ENCODE data around the gene FAM174B.

FAM174B gene

GRCh38 chr15:92627014-92627413, 28.6 kb downstream of the FAM174B start:
- Histone ChIP-seq H3K9me3 (ENCODE audit: insufficient read depth, low read length, severe bottlenecking) (no peaks in the 10 kb centered on the region), H3K36me3 (ENCODE audit: insufficient read depth, low read length) (no peaks in the 10 kb centered on the region), H3K9ac (ENCODE audit: low read depth, low read length) (no peak overlapping the region), H3K27me3 (ENCODE audit: insufficient read depth, low read length, poor library complexity) (no peaks in the 10 kb centered on the region), H3K27ac (ENCODE audit: low read length) (no peak overlapping the region), H4K20me1 (ENCODE audit: insufficient read depth, low read length) (no peaks in the 10 kb centered on the region), H2AFZ (ENCODE audit: low read depth, low read length) (no peak overlapping the region), H3K79me2 (ENCODE audit: insufficient read depth, low read length) (no peaks in the 10 kb centered on the region), H3K4me2 (ENCODE audit: insufficient read depth, low read length) (no peak overlapping the region), H3K4me3 (ENCODE audit: low read depth in 1 of 2, low read length in 2 of 2) (no peak overlapping the region), H3K4me1 (ENCODE audit: insufficient read depth, low read length) (no peaks in the 10 kb centered on the region)
- TF ChIP-seq CTCF (IDR thresholded peaks at IDR 0.05; ENCODE audit: borderline replicate concordance, extremely low read depth, low read length, poor library complexity, severe bottlenecking) (no peak), EZH2 (IDR thresholded peaks at IDR 0.05; ENCODE audit: borderline replicate concordance, low read depth, low read length, severe bottlenecking) (no peak)
- ATAC-seq (ENCODE audit: insufficient read depth, low read depth) (no peak), DNase-seq (no peak)

- Histone ChIP-seq H3K27ac (ENCODE audit: low read length) (no peak overlapping the region), H2AFZ (ENCODE audit: low read depth, low read length) (no peak overlapping the region), H3K9me3 (ENCODE audit: insufficient read depth, low read length, severe bottlenecking) (no peaks in the 10 kb centered on the region), H3K4me2 (ENCODE audit: insufficient read depth, low read length) (no peak overlapping the region), H3K27me3 (ENCODE audit: insufficient read depth, low read length, poor library complexity) (no peaks in the 10 kb centered on the region), H3K4me1 (ENCODE audit: insufficient read depth, low read length) (no peaks in the 10 kb centered on the region), H3K4me3 (ENCODE audit: low read depth in 1 of 2, low read length in 2 of 2) (no peak overlapping the region), H3K79me2 (ENCODE audit: insufficient read depth, low read length) (no peaks in the 10 kb centered on the region), H4K20me1 (ENCODE audit: insufficient read depth, low read length) (no peaks in the 10 kb centered on the region), H3K9ac (ENCODE audit: low read depth, low read length) (no peak overlapping the region), H3K36me3 (ENCODE audit: insufficient read depth, low read length) (no peaks in the 10 kb centered on the region)
- TF ChIP-seq EZH2 (IDR thresholded peaks at IDR 0.05; ENCODE audit: borderline replicate concordance, low read depth, low read length, severe bottlenecking) (no peak), CTCF (IDR thresholded peaks at IDR 0.05; ENCODE audit: borderline replicate concordance, extremely low read depth, low read length, poor library complexity, severe bottlenecking) (no peak)
- ATAC-seq (ENCODE audit: insufficient read depth, low read depth) (no peak), DNase-seq (no peak)
These were observed 30.2 kb downstream of the FAM174B start for GRCh38 chr15:92625251-92625980.

- no peaks in the 10 kb centered on the region for H3K9me3 ChIP-seq (ENCODE audit: insufficient read depth, low read length, severe bottlenecking)
- no peak for DNase-seq
- ATAC-seq (ENCODE audit: insufficient read depth, low read depth): no peak
- H3K4me2 ChIP-seq (ENCODE audit: insufficient read depth, low read length): no peak overlapping the region
- no peak overlapping the region for H3K27ac ChIP-seq (ENCODE audit: low read length)
- no peak overlapping the region for H3K4me3 ChIP-seq (ENCODE audit: low read depth in 1 of 2, low read length in 2 of 2)
- no peaks in the 10 kb centered on the region for H3K4me1 ChIP-seq (ENCODE audit: insufficient read depth, low read length)
- no peaks in the 10 kb centered on the region for H3K36me3 ChIP-seq (ENCODE audit: insufficient read depth, low read length)
- H3K79me2 ChIP-seq (ENCODE audit: insufficient read depth, low read length): no peaks in the 10 kb centered on the region
- TF ChIP-seq EZH2 (IDR thresholded peaks at IDR 0.05; ENCODE audit: borderline replicate concordance, low read depth, low read length, severe bottlenecking): no peak
- no peak for TF ChIP-seq CTCF (IDR thresholded peaks at IDR 0.05; ENCODE audit: borderline replicate concordance, extremely low read depth, low read length, poor library complexity, severe bottlenecking)
- no peak overlapping the region for H3K9ac ChIP-seq (ENCODE audit: low read depth, low read length)
- no peak overlapping the region for H2AFZ ChIP-seq (ENCODE audit: low read depth, low read length)
- no peaks in the 10 kb centered on the region for H3K27me3 ChIP-seq (ENCODE audit: insufficient read depth, low read length, poor library complexity)
- no peaks in the 10 kb centered on the region for H4K20me1 ChIP-seq (ENCODE audit: insufficient read depth, low read length)
These were observed 31.1 kb downstream of the FAM174B start for GRCh38 chr15:92624401-92624991.

Measured in DND-41 (cell line).